Vagina (tissue), 2 donors: ENCODE results near the gene FGR. TPM values are rescaled to one million over a fixed set of nuclear protein-coding genes. Genes with fewer than 3 reads are reported as not detected.

Source experiments
- DNase-seq, 2 donors: peaks; one replicate each; pipeline ENCODE4 v3.0.0-alpha.2; 2017; ENCODE audit errors: extremely low spot score in 2 of 2
- H3K27ac ChIP-seq: fragments of 200-600 bp; sonication (generic); one replicate; pipeline ENCODE4 v1.5.1; 2019
- H3K27me3 ChIP-seq: fragments of 200-600 bp; sonication (generic); one replicate; pipeline ENCODE4 v1.5.1; 2019
- H3K36me3 ChIP-seq, 2 donors: fragments of 200-600 bp; sonication (generic); one replicate each; pipeline ENCODE4 v1.5.1; 2017 to 2019
- H3K4me1 ChIP-seq: fragments of 200-600 bp; sonication (generic); one replicate; pipeline ENCODE4 v1.5.1; 2019
- H3K4me3 ChIP-seq, 2 donors: fragments of 200-600 bp; sonication (generic); 1 replicate in 1 of 2; 2 replicates in 1 of 2; pipeline ENCODE4 v1.5.1; 2016 to 2019
- H3K9me3 ChIP-seq: fragments of 200-600 bp; sonication (generic); one replicate; pipeline ENCODE4 v1.5.1; 2019
- POLR2A ChIP-seq, 2 donors: fragments of 450-650 bp; IDR thresholded peaks; one replicate each; pipeline ENCODE4 v1.6.1; 2017; ENCODE audit warnings: antibody characterized with exemption in 2 of 2, mild to moderate bottlenecking in 2 of 2, moderate library complexity in 2 of 2
- POLR2AphosphoS5 ChIP-seq, 2 donors: sonication (generic); formaldehyde crosslinking; IDR thresholded peaks; one replicate each; pipeline ENCODE4 v1.9.0; 2017; ENCODE audit warnings: antibody characterized with exemption in 2 of 2, mild to moderate bottlenecking in 2 of 2, low read depth in 1 of 2; ENCODE audit not compliant: insufficient read depth in 1 of 2
- intact Hi-C: fragments of 100-400 bp; cut with DNase I; formaldehyde crosslinking; loops from one replicate; pipeline ENCODE4 v1.15.1; 2023
- total RNA-seq: library from RNA; depleted of rRNA; stranded (reverse); fragments of >200 nt; gene quantifications from one replicate; pipeline ENCODE4 v1.2.3, GENCODE V29; 2016
- TF ChIP-seq, protein P1 (sequence below), 3 experiments: fragments of 450-650 bp in 2 of 3; fragments of 200-600 bp in 1 of 3; sonication (generic) in 1 of 3; IDR thresholded peaks; one replicate each; pipeline ENCODE4 v1.5.1; 2017 to 2019; ENCODE audit warnings: antibody characterized with exemption in 3 of 3, mild to moderate bottlenecking in 2 of 3, moderate library complexity in 2 of 3

FGR gene
- total RNA-seq, 1 donor from 2014 or later, result 18.4 TPM

DNA sequence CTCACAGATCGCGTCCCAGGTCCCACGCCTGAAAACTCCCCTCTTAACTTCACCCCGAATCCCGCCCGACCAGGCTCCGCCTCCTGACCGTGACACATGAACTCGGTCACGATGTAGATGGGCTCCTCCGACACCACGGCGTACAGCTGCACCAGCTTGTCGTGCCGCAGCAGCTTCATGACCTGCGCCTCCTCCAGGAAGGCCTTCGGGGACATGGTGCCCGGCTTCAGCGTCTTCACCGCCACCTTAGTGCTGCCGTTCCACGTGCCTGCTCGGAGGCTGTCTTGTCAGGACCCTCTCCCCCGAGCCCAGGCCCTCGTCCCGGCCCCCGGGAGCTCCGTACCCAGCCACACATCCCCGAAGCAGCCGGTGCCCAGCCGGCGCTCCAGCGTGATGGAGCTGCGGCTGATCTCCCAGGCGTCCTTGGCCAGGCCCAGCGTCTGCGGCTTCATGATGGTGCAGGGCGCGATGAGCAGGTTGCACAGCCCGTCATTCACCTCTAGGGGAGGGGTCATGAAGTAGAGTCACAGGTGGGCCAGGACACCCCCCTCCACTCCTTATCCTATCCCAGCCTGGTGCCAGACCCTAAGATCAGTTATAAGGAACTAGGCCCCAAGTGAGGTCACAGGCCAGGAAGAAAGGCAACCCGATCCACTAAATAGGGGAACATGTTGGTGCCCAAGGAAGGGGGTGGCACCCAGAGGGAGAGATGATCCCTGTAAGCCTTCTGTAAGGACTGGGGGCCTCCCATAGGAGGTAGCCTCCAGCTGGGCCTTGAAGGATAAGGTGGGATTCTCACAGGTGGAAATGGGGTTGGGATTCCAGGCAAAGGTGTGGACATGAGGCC lies 19.4 kb downstream of the FGR start:
- H3K4me3 ChIP-seq, result no peak overlapping the region
- no peak for DNase-seq
- H3K27ac ChIP-seq, result no peak overlapping the region
- no peaks in the 10 kb centered on the region for H3K36me3 ChIP-seq
- TF ChIP-seq, protein P1, sequence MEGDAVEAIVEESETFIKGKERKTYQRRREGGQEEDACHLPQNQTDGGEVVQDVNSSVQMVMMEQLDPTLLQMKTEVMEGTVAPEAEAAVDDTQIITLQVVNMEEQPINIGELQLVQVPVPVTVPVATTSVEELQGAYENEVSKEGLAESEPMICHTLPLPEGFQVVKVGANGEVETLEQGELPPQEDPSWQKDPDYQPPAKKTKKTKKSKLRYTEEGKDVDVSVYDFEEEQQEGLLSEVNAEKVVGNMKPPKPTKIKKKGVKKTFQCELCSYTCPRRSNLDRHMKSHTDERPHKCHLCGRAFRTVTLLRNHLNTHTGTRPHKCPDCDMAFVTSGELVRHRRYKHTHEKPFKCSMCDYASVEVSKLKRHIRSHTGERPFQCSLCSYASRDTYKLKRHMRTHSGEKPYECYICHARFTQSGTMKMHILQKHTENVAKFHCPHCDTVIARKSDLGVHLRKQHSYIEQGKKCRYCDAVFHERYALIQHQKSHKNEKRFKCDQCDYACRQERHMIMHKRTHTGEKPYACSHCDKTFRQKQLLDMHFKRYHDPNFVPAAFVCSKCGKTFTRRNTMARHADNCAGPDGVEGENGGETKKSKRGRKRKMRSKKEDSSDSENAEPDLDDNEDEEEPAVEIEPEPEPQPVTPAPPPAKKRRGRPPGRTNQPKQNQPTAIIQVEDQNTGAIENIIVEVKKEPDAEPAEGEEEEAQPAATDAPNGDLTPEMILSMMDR (IDR thresholded peaks at IDR 0.05), result no peak
- TF ChIP-seq POLR2A (IDR thresholded peaks at IDR 0.05) (no peak), POLR2AphosphoS5 (IDR thresholded peaks at IDR 0.05; ENCODE audit: insufficient read depth in 1 of 2, low read depth in 1 of 2) (no peak)
- H3K9me3 ChIP-seq, result no peaks in the 10 kb centered on the region
- no peaks in the 10 kb centered on the region for H3K4me1 ChIP-seq
- intact Hi-C loops, result no loop called here
- no peaks in the 10 kb centered on the region for H3K27me3 ChIP-seq

DNA sequence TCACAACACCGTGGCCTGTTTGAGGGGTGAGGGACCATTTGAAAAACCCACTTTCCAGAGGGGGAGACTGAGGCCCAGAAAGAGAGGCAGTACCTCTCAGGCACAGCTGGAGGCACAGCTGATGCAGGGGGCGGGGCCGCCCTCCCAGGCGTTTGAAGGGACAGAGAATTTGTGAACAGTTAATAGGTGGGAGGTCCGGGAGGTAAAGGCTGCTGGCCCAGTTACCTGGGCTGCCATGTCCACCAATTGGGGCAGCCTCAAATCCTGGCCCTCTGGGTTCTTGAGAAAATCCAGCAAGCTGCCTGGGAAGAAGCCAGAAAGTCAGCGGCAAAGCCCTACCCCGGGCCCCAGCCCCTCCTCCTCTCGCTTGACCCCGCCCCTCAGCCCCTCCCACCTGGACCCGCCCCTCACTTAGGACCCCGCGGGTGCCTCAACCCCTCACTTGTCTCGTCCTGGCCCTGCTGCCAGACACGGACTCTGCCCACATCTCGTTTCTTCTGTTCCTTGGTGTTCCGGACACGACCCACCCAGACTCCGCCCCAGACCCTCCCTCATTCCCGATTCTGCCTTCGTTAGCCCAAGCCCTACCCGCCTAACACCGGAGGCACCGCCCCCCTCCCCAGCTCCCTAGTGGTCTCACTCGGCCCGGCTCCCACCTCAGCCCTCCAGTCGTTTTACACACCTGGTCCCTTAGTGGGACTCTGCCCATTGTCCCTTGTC lies 20.2 kb downstream of the FGR start:
- Histone ChIP-seq H3K36me3 (no peaks in the 10 kb centered on the region), H3K27ac (no peak overlapping the region), H3K27me3 (no peaks in the 10 kb centered on the region), H3K4me3 (no peak overlapping the region), H3K9me3 (no peaks in the 10 kb centered on the region), H3K4me1 (no peaks in the 10 kb centered on the region)
- intact Hi-C loops, result no loop called here
- DNase-seq, result no peak
- TF ChIP-seq, protein P1 (IDR thresholded peaks at IDR 0.05), result no peak
- TF ChIP-seq POLR2A (IDR thresholded peaks at IDR 0.05) (no peak), POLR2AphosphoS5 (IDR thresholded peaks at IDR 0.05; ENCODE audit: insufficient read depth in 1 of 2, low read depth in 1 of 2) (no peak)

DNA sequence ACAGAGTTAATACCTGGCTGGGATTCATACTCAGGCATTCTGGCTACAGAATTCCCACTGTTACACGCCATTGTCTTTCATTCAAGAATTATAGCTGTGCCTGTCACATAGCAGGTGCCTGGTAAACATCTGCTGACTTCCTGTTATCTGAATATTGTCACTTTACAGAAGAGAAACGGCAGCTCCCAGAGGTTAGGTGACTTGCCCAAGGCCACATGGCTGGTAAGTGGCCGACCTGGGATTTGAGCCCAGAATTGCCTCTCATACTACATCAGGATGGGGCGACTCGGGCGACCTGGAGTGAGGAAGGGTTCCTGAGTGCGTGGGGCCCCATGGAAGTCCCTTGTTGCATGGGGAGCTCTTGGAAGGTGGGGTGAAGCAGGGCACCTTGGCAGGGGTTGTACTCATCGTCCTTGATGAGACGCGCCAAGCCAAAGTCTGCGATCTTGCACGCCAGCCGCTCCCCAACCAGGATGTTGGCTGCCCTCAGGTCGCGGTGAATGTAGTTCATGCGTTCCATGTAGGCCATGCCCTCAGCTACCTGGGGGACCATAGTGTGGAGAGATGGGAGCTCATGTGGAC lies 20.9 kb downstream of the FGR start:
- TF ChIP-seq POLR2A (IDR thresholded peaks at IDR 0.05), result no peak
- TF ChIP-seq, protein P1 (IDR thresholded peaks at IDR 0.05), result no peak
- TF ChIP-seq POLR2AphosphoS5 (IDR thresholded peaks at IDR 0.05; ENCODE audit: insufficient read depth in 1 of 2, low read depth in 1 of 2), result no peak
- no peaks in the 10 kb centered on the region for H3K36me3 ChIP-seq
- H3K9me3 ChIP-seq, result no peaks in the 10 kb centered on the region
- no peak overlapping the region for H3K27ac ChIP-seq
- H3K4me3 ChIP-seq, result no peak overlapping the region
- H3K27me3 ChIP-seq, result no peaks in the 10 kb centered on the region
- DNase-seq, result no peak
- no peaks in the 10 kb centered on the region for H3K4me1 ChIP-seq
- intact Hi-C loops, result no loop called here

DNA sequence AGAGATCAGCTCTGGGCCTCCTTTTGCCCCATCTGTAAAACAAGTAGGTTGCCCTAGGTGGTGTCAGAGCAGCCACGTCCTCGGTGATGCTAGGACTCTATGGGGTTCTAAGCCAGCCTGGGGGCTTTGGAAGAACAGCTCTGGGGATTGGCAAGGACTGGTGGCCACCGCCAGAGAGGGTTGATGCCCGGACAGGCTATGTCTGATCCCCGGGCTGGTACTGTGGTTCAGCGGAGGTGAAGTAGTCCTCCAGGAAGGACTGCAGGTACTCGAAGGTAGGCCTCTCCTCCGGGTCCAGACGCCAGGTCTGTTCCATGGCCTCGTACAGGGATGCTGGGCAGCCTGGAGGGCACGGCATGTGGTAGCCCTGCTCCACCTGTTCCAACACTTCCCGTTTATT lies 22.3 kb downstream of the FGR start:
- no peaks in the 10 kb centered on the region for H3K9me3 ChIP-seq
- H3K36me3 ChIP-seq, result no peaks in the 10 kb centered on the region
- H3K4me1 ChIP-seq, result peaks cover 7% of the 10 kb centered on the region
- no peak overlapping the region for H3K27ac ChIP-seq
- no peak for TF ChIP-seq POLR2A (IDR thresholded peaks at IDR 0.05)
- no peak for TF ChIP-seq POLR2AphosphoS5 (IDR thresholded peaks at IDR 0.05; ENCODE audit: insufficient read depth in 1 of 2, low read depth in 1 of 2)
- TF ChIP-seq, protein P1 (IDR thresholded peaks at IDR 0.05), result no peak
- intact Hi-C loops, result no loop called here
- H3K27me3 ChIP-seq, result no peaks in the 10 kb centered on the region
- H3K4me3 ChIP-seq, result no peak overlapping the region
- DNase-seq, result no peak
